Prostate gland (tissue), 2 donors: Measurements from ENCODE around the gene ZNF790. TPM values are rescaled to one million over a fixed set of nuclear protein-coding genes. Genes with fewer than 3 reads are reported as not detected.
A peak's percentile ranks its signal among the peaks of the same experiment; 100 is the strongest.

Source experiments
- DNase-seq: peaks from one replicate; pipeline ENCODE4 v3.0.0-alpha.2; 2019; ENCODE audit warnings: low spot score
- H3K27ac ChIP-seq, 2 donors: fragments of 200-600 bp; sonication (generic); 2 replicates each; pipeline ENCODE4 v1.5.1; 2017 to 2019
- H3K27me3 ChIP-seq: fragments of 200-600 bp; sonication (generic); replicated peaks from 2 replicates; pipeline ENCODE4 v1.5.1; 2019; ENCODE audit not compliant: insufficient read depth
- H3K36me3 ChIP-seq, 2 donors: fragments of 200-600 bp; sonication (generic); 1 replicate in 1 of 2; 2 replicates in 1 of 2; pipeline versions ENCODE4 v1.5.1 to v1.8.1; 2017 to 2019
- H3K4me1 ChIP-seq: fragments of 200-600 bp; sonication (generic); replicated peaks from 2 replicates; pipeline ENCODE4 v1.5.1; 2019
- H3K4me3 ChIP-seq, 2 donors: fragments of 200-600 bp; sonication (generic); 2 replicates each; pipeline ENCODE4 v1.5.1; 2017 to 2019
- H3K9me3 ChIP-seq: fragments of 200-600 bp; sonication (generic); 2 replicates; pipeline ENCODE4 v1.5.1; 2017
- POLR2A ChIP-seq: fragments of 450-650 bp; IDR thresholded peaks from one replicate; pipeline ENCODE4 v1.6.1; 2016; ENCODE audit warnings: antibody characterized with exemption, mild to moderate bottlenecking
- POLR2AphosphoS5 ChIP-seq: sonication (generic); formaldehyde crosslinking; IDR thresholded peaks from one replicate; pipeline ENCODE4 v1.6.1; 2017; ENCODE audit warnings: antibody characterized with exemption
- WGBS: methylation state at CpG from one replicate; pipeline ENCODE4 v1.1.5; 2018; 5-methylcytosine and 5-hydroxymethylcytosine counted together
- intact Hi-C: fragments of 100-400 bp; cut with DNase I; formaldehyde crosslinking; loops from one replicate; pipeline ENCODE4 v1.14.2; 2022
- total RNA-seq, 2 donors: library from RNA; depleted of rRNA; stranded (reverse); fragments of >200 nt; gene quantifications; one replicate each; pipeline ENCODE4 v1.1.0, GENCODE V29; 2016
- TF ChIP-seq, protein P1 (sequence below), 4 experiments: fragments of 200-600 bp in 2 of 4; fragments of 450-650 bp in 2 of 4; sonication (generic) in 2 of 4; IDR thresholded peaks; 1 replicate in 3 of 4; 2 replicates in 1 of 4; pipeline ENCODE4 v1.5.1; 2016 to 2019; ENCODE audit warnings: antibody characterized with exemption in 4 of 4, mild to moderate bottlenecking in 2 of 4, moderate library complexity in 2 of 4

The ZNF790 gene
- total RNA-seq, 2 donors from 2014 or later = 5.5 to 13.3 TPM

GRCh38 chr19:36833430-36833829 lies 4.8 kb downstream of the ZNF790 start:
- no peak for DNase-seq
- Histone ChIP-seq H3K9me3 (peaks cover 9% of the 10 kb centered on the region), H3K27ac (no peak overlapping the region), H3K36me3 (peaks cover 0 to 19% of the 10 kb centered on the region in 2 donors), H3K4me3 (no peak overlapping the region), H3K27me3 (no peaks in the 10 kb centered on the region), H3K4me1 (no peaks in the 10 kb centered on the region)
- 99% methylated on average over 2 of the region's 2 CpGs for WGBS
- TF ChIP-seq POLR2AphosphoS5 = no peak
- TF ChIP-seq, protein P1, sequence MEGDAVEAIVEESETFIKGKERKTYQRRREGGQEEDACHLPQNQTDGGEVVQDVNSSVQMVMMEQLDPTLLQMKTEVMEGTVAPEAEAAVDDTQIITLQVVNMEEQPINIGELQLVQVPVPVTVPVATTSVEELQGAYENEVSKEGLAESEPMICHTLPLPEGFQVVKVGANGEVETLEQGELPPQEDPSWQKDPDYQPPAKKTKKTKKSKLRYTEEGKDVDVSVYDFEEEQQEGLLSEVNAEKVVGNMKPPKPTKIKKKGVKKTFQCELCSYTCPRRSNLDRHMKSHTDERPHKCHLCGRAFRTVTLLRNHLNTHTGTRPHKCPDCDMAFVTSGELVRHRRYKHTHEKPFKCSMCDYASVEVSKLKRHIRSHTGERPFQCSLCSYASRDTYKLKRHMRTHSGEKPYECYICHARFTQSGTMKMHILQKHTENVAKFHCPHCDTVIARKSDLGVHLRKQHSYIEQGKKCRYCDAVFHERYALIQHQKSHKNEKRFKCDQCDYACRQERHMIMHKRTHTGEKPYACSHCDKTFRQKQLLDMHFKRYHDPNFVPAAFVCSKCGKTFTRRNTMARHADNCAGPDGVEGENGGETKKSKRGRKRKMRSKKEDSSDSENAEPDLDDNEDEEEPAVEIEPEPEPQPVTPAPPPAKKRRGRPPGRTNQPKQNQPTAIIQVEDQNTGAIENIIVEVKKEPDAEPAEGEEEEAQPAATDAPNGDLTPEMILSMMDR (IDR thresholded peaks at IDR 0.05) = no peak
- TF ChIP-seq POLR2A = no peak
- intact Hi-C loops = no loop called here

DNA sequence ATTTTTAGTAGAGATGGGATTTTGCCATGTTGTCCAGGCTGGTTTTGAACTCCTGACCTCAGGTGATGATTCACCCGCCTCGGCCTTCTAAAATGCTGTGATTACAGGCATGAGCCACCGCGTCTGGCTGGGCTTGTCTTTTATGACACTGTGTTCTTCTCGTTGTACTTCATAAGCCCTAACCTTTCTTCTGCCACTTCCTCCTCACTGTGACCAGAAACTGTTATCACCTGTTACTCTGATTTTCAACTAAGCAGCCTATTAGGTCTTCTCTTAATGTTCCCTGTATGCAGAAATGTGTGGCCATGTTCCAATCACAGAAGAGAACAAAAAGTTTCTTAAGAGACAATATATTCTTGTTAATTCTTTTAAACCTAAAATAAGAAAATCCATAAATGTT lies 16.4 kb downstream of the ZNF790 start:
- TF ChIP-seq POLR2AphosphoS5 = no peak
- TF ChIP-seq, protein P1 (IDR thresholded peaks at IDR 0.05) = no peak
- no peak for TF ChIP-seq POLR2A
- Histone ChIP-seq H3K36me3 (peaks cover 5 to 21% of the 10 kb centered on the region in 2 donors), H3K27me3 (no peaks in the 10 kb centered on the region), H3K4me3 (no peak overlapping the region), H3K4me1 (no peaks in the 10 kb centered on the region), H3K9me3 (no peaks in the 10 kb centered on the region), H3K27ac (no peak overlapping the region)
- WGBS = 100% methylated on average over 5 of the region's 5 CpGs
- intact Hi-C loops = no loop called here
- no peak for DNase-seq

DNA sequence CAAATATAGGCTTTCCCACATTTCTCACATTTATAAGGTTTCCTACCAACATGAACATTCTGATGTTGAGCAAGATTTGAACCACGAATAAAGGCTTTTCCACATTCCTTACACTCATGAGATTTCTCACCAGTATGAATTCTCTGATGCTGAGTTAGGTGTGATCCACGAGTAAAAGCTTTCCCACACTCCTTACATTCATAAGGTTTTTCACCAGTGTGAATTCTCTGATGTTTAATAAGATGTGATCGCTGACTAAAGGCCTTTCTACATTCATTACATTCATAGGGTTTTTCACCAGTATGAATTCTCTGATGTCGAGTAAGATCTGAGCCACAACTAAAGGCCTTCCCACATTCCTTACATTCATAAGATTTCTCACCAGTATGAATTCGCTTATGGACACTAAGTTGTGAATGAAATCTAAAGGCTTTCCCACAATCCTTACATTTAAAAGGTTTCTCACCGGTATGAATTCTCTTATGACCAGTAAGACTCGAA lies 19.0 kb downstream of the ZNF790 start:
- Histone ChIP-seq H3K27me3 (no peaks in the 10 kb centered on the region), H3K36me3 (peaks cover 0 to 15% of the 10 kb centered on the region in 2 donors), H3K4me3 (no peak overlapping the region), H3K4me1 (no peaks in the 10 kb centered on the region), H3K9me3 (no peaks in the 10 kb centered on the region), H3K27ac (no peak overlapping the region)
- no peak for DNase-seq
- WGBS = 96% methylated on average over 7 of the region's 7 CpGs
- intact Hi-C loops = no loop called here
- TF ChIP-seq POLR2A = no peak
- TF ChIP-seq, protein P1 (IDR thresholded peaks at IDR 0.05) = no peak
- TF ChIP-seq POLR2AphosphoS5 = no peak

- DNase-seq = no peak
- Histone ChIP-seq H3K4me3 (no peak overlapping the region), H3K36me3 (no peaks in the 10 kb centered on the region), H3K27me3 (no peaks in the 10 kb centered on the region), H3K27ac (no peak overlapping the region), H3K9me3 (no peaks in the 10 kb centered on the region), H3K4me1 (no peaks in the 10 kb centered on the region)
- intact Hi-C loops = no loop called here
- TF ChIP-seq POLR2A (no peak), POLR2AphosphoS5 (no peak)
- TF ChIP-seq, protein P1 (IDR thresholded peaks at IDR 0.05) = no peak
Observed at GRCh38 chr19:36807029-36807428, 31.2 kb downstream of the ZNF790 start.

DNA sequence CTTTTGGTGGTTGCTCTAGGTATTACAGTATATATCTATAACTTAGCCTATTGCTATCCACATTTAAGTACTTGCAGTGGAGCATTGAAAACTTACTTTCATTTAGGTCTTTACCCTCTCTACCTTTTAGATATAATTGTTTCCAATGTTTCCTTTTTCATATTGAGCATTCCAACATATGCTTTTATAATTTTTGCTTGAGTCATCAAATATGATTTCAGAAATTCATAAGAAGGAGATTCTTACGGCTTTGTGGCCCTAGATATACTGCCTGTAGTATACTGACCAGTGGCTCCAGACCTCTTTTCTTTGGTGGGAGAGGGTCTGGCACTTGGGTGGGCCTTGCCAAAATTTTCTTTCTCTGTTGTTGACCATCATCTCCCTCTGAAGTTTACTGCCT lies 32.8 kb downstream of the ZNF790 start:
- H3K27ac ChIP-seq = no peak overlapping the region
- H3K36me3 ChIP-seq = no peaks in the 10 kb centered on the region
- 98% methylated on average over 1 of the region's 1 CpG for WGBS
- DNase-seq = no peak
- TF ChIP-seq POLR2AphosphoS5 = no peak
- TF ChIP-seq, protein P1 (IDR thresholded peaks at IDR 0.05) = peak in 1 of 4 experiments; percentile 31
- no peak for TF ChIP-seq POLR2A
- H3K9me3 ChIP-seq = no peaks in the 10 kb centered on the region
- H3K4me1 ChIP-seq = no peaks in the 10 kb centered on the region
- no peaks in the 10 kb centered on the region for H3K27me3 ChIP-seq
- no peak overlapping the region for H3K4me3 ChIP-seq
- intact Hi-C loops = no loop called here
